SIG-M5 treated with dmso at 0.1 percent for 504 hours (cell line): Measurements from ENCODE around the gene REPS1.

ENCODE experiments used
- DNase-seq: peaks from one replicate; lab custom pipeline; 2025; ENCODE audit not compliant: unreplicated experiment; lab: John Stamatoyannopoulos, UW

REPS1 gene

GRCh38 chr6:138931660-138932059, 56.4 kb downstream of the REPS1 start:
- DNase-seq, result no peak

GRCh38 chr6:138926579-138926978, 61.5 kb downstream of the REPS1 start:
- DNase-seq, result no peak

- no peak for DNase-seq
Measured at GRCh38 chr6:138925806-138926205, 62.2 kb downstream of the REPS1 start.

GRCh38 chr6:138923561-138923960, 64.5 kb downstream of the REPS1 start:
- DNase-seq, result no peak

- DNase-seq, result no peak
Measured at GRCh38 chr6:138920906-138921305, 67.1 kb downstream of the REPS1 start.

GRCh38 chr6:138914701-138915100, 73.4 kb downstream of the REPS1 start:
- no peak for DNase-seq

GRCh38 chr6:138912308-138912707, 75.7 kb downstream of the REPS1 start:
- DNase-seq, result no peak

- no peak for DNase-seq
Measured at GRCh38 chr6:138909975-138910374, 78.1 kb downstream of the REPS1 start.

- DNase-seq, result no peak
Measured at GRCh38 chr6:138909511-138909910, 78.5 kb downstream of the REPS1 start.

GRCh38 chr6:138907167-138907566, 80.9 kb downstream of the REPS1 start:
- DNase-seq, result no peak

- DNase-seq, result no peak
Measured at GRCh38 chr6:138897031-138897430, 91.0 kb downstream of the REPS1 start.

GRCh38 chr6:138896104-138896756, 91.8 kb downstream of the REPS1 start:
- DNase-seq, result no peak

GRCh38 chr6:138891255-138891986, 96.6 kb downstream of the REPS1 start:
- no peak for DNase-seq

GRCh38 chr6:138885156-138885819, 102.8 kb downstream of the REPS1 start:
- no peak for DNase-seq

GRCh38 chr6:138882369-138883017, 105.6 kb downstream of the REPS1 start:
- DNase-seq, result no peak

GRCh38 chr6:138873191-138873590, 114.9 kb downstream of the REPS1 start:
- no peak for DNase-seq

GRCh38 chr6:138869398-138869797, 118.7 kb downstream of the REPS1 start:
- no peak for DNase-seq

- DNase-seq, result no peak
Measured at GRCh38 chr6:138868181-138868580, 119.9 kb downstream of the REPS1 start.

- no peak for DNase-seq
Measured at GRCh38 chr6:138865480-138866109, 122.5 kb downstream of the REPS1 start.

- DNase-seq, result no peak
Measured at GRCh38 chr6:138864343-138864890, 123.6 kb downstream of the REPS1 start.

- no peak for DNase-seq
Measured at GRCh38 chr6:138863321-138863720, 124.7 kb downstream of the REPS1 start.
